GM12864 (cell line): ENCODE data around the gene CSH2.

Source experiments
- DNase-seq: peaks from one replicate; pipeline ENCODE4 v3.0.0-alpha.2; 2011; ENCODE audit warnings: low read depth
- H3K4me3 ChIP-seq: 2 replicates; pipeline ENCODE4 v1.5.1; 2011; ENCODE audit warnings: mild to moderate bottlenecking, low read depth, low read length, control low read depth
- TF ChIP-seq, protein P1 (sequence below): IDR thresholded peaks from 2 replicates; pipeline ENCODE4 v1.5.1; 2011; ENCODE audit warnings: low read depth, mild to moderate bottlenecking, moderate library complexity, low read length, control low read depth, inconsistent platforms; ENCODE audit errors: missing control alignments

Gene CSH2

DNA sequence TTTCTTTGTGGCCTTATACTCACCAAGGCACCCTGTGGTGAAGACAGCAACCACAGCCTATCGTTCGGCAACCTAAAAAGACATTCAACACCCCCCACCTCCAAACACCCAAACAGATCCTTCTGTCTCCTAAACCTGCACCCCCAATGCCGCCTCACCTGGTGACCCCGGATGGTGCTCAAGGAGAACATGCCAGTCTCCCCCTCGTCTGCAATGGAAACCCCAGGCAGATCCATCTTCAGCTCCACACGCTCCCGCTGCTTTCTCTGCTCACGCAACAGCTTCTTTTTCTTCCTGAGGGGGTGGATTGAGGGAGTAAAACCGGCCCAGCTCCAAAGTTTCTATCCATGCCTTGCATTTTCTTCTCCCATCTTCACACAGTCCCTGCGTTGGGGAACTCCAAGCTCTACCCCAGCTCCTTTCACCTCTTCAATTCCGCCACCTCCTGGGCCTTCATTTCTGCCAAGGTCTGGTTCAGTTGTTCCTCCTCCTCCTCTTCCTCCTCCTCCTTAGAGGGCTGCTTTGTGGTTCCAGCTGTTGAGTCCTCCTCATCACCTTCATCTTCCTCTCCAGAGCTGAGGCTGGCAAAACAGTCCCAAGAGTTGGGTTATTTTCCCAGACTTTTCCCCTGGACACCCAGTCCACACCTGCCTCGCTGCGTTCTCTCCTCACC, 49.7 kb downstream of the CSH2 start:
- no peak overlapping the region for H3K4me3 ChIP-seq
- DNase-seq: no peak
- TF ChIP-seq, protein P1, sequence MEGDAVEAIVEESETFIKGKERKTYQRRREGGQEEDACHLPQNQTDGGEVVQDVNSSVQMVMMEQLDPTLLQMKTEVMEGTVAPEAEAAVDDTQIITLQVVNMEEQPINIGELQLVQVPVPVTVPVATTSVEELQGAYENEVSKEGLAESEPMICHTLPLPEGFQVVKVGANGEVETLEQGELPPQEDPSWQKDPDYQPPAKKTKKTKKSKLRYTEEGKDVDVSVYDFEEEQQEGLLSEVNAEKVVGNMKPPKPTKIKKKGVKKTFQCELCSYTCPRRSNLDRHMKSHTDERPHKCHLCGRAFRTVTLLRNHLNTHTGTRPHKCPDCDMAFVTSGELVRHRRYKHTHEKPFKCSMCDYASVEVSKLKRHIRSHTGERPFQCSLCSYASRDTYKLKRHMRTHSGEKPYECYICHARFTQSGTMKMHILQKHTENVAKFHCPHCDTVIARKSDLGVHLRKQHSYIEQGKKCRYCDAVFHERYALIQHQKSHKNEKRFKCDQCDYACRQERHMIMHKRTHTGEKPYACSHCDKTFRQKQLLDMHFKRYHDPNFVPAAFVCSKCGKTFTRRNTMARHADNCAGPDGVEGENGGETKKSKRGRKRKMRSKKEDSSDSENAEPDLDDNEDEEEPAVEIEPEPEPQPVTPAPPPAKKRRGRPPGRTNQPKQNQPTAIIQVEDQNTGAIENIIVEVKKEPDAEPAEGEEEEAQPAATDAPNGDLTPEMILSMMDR: no peak

DNA sequence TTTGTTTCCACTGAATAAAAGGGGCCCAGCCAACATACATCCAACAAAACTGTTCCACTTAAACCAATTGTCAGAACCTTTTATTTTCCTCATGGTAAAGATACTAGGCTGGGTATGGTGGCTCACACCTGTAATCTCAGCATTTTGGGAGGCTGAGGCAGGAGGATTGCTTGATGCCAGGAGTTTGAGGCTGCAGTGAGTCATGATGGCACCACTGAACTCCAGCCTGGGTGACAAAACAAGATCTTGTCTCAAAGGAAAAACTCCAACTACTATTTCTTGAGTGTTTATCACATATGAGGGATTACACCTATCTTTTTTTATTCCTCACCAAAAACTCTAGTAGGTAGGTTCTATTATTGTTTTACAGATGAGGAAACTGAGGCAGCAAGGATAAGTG, 50.9 kb downstream of the CSH2 start:
- TF ChIP-seq, protein P1: no peak
- no peak for DNase-seq
- no peak overlapping the region for H3K4me3 ChIP-seq
